ENCODE data around the gene THSD7A. TPM values are rescaled to one million over a fixed set of nuclear protein-coding genes. Genes with fewer than 3 reads are reported as not detected.
A peak's percentile ranks its signal among the peaks of the same experiment; 100 is the strongest.

Gene THSD7A
- total and polyA plus RNA-seq, 2 experiments from 2014 or later: 4.0 to 8.3 TPM

DNA sequence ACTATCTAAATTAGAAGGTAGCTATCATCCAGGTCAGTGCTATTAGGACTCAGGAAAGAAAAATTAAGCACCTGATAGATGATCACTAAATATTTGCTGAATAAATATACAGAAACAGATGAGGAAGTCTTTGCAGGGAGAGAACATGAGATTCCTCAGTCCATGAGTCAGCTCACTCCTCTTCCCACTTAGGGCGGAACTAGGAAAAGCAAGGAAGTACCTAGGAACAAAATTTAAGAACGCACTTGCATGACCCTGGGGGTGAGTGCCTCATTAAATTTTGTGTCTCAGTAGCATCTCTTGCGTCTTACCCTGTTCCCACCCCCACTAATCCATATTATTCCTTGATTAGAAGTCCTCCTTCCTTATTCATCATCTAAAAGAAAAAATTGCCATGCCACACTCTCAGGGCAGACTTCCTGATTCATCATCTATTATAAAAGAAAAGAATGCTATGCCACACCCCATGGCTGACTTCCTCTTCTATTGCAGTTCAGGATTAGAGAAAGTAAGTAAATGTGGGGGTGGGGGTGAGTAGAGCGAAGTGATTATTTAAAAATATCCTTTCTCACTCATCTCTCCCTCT, 208.8 kb downstream of the THSD7A start:
- H3K79me2 ChIP-seq: no peaks in the 10 kb centered on the region
- WGBS (ENCODE audit: low lambda C conversion rate, missing lambda C conversion rate): 89% methylated on average over 4 of the region's 4 CpGs
- no peaks in the 10 kb centered on the region for H3K36me3 ChIP-seq (replicated peaks; ENCODE audit: insufficient read depth, low read depth)
- no peaks in the 10 kb centered on the region for H4K20me1 ChIP-seq (ENCODE audit: insufficient read depth, poor library complexity, severe bottlenecking)
- H3K4me1 ChIP-seq (ENCODE audit: insufficient read depth): no peaks in the 10 kb centered on the region
- no peaks in the 10 kb centered on the region for H3K27me3 ChIP-seq
- peak; percentile 8 for DNase-seq (ENCODE audit: low spot score)
- no peak overlapping the region for H2AFZ ChIP-seq
- H3K9me2 ChIP-seq (replicated peaks; ENCODE audit: insufficient read depth): no peaks in the 10 kb centered on the region
- no peak for TF ChIP-seq EZH2 (IDR thresholded peaks at IDR 0.05; ENCODE audit: borderline replicate concordance)
- no peak for TF ChIP-seq EZH2phosphoT487 (IDR thresholded peaks at IDR 0.05; ENCODE audit: low read depth, severe bottlenecking, unreplicated experiment)
- TF ChIP-seq, protein P1, sequence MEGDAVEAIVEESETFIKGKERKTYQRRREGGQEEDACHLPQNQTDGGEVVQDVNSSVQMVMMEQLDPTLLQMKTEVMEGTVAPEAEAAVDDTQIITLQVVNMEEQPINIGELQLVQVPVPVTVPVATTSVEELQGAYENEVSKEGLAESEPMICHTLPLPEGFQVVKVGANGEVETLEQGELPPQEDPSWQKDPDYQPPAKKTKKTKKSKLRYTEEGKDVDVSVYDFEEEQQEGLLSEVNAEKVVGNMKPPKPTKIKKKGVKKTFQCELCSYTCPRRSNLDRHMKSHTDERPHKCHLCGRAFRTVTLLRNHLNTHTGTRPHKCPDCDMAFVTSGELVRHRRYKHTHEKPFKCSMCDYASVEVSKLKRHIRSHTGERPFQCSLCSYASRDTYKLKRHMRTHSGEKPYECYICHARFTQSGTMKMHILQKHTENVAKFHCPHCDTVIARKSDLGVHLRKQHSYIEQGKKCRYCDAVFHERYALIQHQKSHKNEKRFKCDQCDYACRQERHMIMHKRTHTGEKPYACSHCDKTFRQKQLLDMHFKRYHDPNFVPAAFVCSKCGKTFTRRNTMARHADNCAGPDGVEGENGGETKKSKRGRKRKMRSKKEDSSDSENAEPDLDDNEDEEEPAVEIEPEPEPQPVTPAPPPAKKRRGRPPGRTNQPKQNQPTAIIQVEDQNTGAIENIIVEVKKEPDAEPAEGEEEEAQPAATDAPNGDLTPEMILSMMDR (IDR thresholded peaks at IDR 0.05; ENCODE audit: poor library complexity): no peak
- H3K27ac ChIP-seq: no peak overlapping the region
- H3K4me2 ChIP-seq: no peak overlapping the region
- H3K4me3 ChIP-seq: no peak overlapping the region
- H3K9me3 ChIP-seq (ENCODE audit: low read depth): no peaks in the 10 kb centered on the region

DNA sequence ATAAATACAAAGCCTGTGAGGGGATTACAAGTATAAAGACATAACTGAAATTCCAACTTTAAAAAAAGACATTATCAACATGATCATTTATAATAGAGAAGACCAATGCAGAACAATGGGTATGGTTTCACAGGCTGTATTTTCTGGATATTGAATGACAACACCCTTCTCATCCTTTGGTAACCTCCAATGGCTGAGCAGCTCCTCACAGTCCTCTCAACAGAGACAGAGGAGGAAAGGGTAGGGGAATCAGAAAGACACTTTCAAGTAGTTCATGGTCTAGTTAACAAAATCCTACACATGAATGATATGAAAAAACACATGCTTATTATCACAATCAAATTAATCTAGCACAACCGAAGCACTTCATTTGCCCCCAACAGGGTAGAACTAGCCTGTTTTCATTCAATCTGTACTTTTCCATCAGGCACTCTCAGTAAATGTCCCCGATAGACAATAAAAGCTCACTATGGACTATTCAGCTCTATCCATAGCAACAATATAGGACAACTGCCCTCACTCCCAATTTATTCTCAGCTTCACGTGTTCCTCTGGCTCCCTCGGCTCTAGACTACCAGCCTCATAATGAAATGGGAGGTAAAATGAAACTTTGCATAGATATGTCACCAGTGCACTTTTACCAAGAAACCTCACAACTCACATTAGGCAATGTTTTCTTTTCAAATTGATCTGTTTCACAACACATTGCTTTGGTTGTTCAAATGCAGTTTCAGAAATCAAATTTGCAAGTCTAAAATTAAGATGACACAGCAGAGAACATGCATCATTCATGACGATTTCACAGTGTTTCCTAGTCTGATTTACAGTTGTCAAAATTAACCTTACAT, 211.4 kb downstream of the THSD7A start:
- H3K4me3 ChIP-seq: no peak overlapping the region
- H3K27ac ChIP-seq: no peak overlapping the region
- no peaks in the 10 kb centered on the region for H3K4me1 ChIP-seq (ENCODE audit: insufficient read depth)
- no peaks in the 10 kb centered on the region for H4K20me1 ChIP-seq (ENCODE audit: insufficient read depth, poor library complexity, severe bottlenecking)
- H3K4me2 ChIP-seq: no peak overlapping the region
- 87% methylated on average over 5 of the region's 5 CpGs for WGBS (ENCODE audit: low lambda C conversion rate, missing lambda C conversion rate)
- no peaks in the 10 kb centered on the region for H3K36me3 ChIP-seq (replicated peaks; ENCODE audit: insufficient read depth, low read depth)
- TF ChIP-seq, protein P1 (IDR thresholded peaks at IDR 0.05; ENCODE audit: poor library complexity): no peak
- TF ChIP-seq EZH2 (IDR thresholded peaks at IDR 0.05; ENCODE audit: borderline replicate concordance) (no peak), EZH2phosphoT487 (IDR thresholded peaks at IDR 0.05; ENCODE audit: low read depth, severe bottlenecking, unreplicated experiment) (no peak)
- H3K9me2 ChIP-seq (replicated peaks; ENCODE audit: insufficient read depth): no peaks in the 10 kb centered on the region
- H2AFZ ChIP-seq: no peak overlapping the region
- H3K27me3 ChIP-seq: no peaks in the 10 kb centered on the region
- H3K79me2 ChIP-seq: no peaks in the 10 kb centered on the region
- DNase-seq (ENCODE audit: low spot score): no peak
- H3K9me3 ChIP-seq (ENCODE audit: low read depth): no peaks in the 10 kb centered on the region

DNA sequence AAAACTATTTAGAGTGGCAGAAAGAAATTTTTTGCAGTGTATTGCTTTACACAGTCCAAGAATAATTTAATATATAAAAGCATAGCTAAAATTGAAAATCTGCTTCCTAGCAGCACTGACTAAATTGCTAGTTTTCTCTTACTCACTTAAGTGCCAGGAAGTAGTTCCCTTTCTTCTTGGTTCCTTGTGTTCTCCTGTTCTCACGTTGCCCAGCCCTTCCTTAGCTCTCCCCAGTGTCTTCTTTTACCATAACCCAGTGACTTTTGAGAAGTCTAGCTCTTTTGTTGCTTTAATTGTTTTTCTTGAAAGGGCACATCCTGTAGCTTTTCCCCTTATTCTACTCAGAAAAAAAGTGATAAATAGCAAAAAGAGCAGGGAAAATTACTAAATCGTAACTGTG, 215.5 kb downstream of the THSD7A start:
- DNase-seq (ENCODE audit: low spot score): no peak
- H3K4me1 ChIP-seq (ENCODE audit: insufficient read depth): no peaks in the 10 kb centered on the region
- 72% methylated on average over 2 of the region's 2 CpGs for WGBS (ENCODE audit: low lambda C conversion rate, missing lambda C conversion rate)
- H3K36me3 ChIP-seq (replicated peaks; ENCODE audit: insufficient read depth, low read depth): no peaks in the 10 kb centered on the region
- H4K20me1 ChIP-seq (ENCODE audit: insufficient read depth, poor library complexity, severe bottlenecking): no peaks in the 10 kb centered on the region
- no peak overlapping the region for H3K4me3 ChIP-seq
- no peak overlapping the region for H3K27ac ChIP-seq
- H3K9me3 ChIP-seq (ENCODE audit: low read depth): no peaks in the 10 kb centered on the region
- H3K9me2 ChIP-seq (replicated peaks; ENCODE audit: insufficient read depth): no peaks in the 10 kb centered on the region
- H3K4me2 ChIP-seq: no peak overlapping the region
- H3K79me2 ChIP-seq: no peaks in the 10 kb centered on the region
- no peaks in the 10 kb centered on the region for H3K27me3 ChIP-seq
- TF ChIP-seq, protein P1 (IDR thresholded peaks at IDR 0.05; ENCODE audit: poor library complexity): no peak
- TF ChIP-seq EZH2phosphoT487 (IDR thresholded peaks at IDR 0.05; ENCODE audit: low read depth, severe bottlenecking, unreplicated experiment): no peak
- no peak for TF ChIP-seq EZH2 (IDR thresholded peaks at IDR 0.05; ENCODE audit: borderline replicate concordance)
- no peak overlapping the region for H2AFZ ChIP-seq

All from hepatocyte (in vitro differentiated cells).